ENCODE measurements around the gene NBAS.

DNA sequence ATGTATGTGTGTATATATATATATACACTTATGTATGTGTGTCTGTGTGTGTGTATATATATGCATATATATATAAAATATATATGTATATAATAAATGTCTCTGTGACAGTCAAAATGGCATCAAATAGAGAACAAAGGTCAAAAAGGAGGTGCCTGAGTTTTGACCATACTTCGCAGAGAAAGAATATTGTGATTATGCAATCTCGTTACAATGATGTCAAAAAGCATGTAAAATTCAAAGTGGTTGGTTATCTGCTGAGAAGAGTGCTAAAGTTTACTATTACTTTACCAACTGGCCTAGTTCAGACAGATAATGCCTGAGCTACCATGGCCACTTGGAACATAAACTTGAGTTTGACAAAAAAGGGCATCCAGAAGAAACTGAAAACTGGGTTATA lies 375.0 kb downstream of the NBAS start:
- no peak for TF ChIP-seq POLR2A (IDR thresholded peaks at IDR 0.05; ENCODE audit: low read depth, low read length)
- TF ChIP-seq RAD21 (IDR thresholded peaks at IDR 0.05; ENCODE audit: low read length): no peak
- TF ChIP-seq, protein P1, sequence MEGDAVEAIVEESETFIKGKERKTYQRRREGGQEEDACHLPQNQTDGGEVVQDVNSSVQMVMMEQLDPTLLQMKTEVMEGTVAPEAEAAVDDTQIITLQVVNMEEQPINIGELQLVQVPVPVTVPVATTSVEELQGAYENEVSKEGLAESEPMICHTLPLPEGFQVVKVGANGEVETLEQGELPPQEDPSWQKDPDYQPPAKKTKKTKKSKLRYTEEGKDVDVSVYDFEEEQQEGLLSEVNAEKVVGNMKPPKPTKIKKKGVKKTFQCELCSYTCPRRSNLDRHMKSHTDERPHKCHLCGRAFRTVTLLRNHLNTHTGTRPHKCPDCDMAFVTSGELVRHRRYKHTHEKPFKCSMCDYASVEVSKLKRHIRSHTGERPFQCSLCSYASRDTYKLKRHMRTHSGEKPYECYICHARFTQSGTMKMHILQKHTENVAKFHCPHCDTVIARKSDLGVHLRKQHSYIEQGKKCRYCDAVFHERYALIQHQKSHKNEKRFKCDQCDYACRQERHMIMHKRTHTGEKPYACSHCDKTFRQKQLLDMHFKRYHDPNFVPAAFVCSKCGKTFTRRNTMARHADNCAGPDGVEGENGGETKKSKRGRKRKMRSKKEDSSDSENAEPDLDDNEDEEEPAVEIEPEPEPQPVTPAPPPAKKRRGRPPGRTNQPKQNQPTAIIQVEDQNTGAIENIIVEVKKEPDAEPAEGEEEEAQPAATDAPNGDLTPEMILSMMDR (conservative IDR thresholded peaks at IDR 0.05; ENCODE audit: low read depth, low read length): no peak
- TF ChIP-seq, protein P2, sequence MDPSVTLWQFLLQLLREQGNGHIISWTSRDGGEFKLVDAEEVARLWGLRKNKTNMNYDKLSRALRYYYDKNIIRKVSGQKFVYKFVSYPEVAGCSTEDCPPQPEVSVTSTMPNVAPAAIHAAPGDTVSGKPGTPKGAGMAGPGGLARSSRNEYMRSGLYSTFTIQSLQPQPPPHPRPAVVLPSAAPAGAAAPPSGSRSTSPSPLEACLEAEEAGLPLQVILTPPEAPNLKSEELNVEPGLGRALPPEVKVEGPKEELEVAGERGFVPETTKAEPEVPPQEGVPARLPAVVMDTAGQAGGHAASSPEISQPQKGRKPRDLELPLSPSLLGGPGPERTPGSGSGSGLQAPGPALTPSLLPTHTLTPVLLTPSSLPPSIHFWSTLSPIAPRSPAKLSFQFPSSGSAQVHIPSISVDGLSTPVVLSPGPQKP (IDR thresholded peaks at IDR 0.05; ENCODE audit: borderline replicate concordance, low read depth, low read length): no peak
- TF ChIP-seq SMC3 (IDR thresholded peaks at IDR 0.05; ENCODE audit: low read depth, low read length): no peak
- peak; percentile 56 for TF ChIP-seq CEBPB (IDR thresholded peaks at IDR 0.05; ENCODE audit: low read depth, low read length)
- TF ChIP-seq, protein P3, sequence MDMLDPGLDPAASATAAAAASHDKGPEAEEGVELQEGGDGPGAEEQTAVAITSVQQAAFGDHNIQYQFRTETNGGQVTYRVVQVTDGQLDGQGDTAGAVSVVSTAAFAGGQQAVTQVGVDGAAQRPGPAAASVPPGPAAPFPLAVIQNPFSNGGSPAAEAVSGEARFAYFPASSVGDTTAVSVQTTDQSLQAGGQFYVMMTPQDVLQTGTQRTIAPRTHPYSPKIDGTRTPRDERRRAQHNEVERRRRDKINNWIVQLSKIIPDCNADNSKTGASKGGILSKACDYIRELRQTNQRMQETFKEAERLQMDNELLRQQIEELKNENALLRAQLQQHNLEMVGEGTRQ (IDR thresholded peaks at IDR 0.05; ENCODE audit: low read depth, low read length): no peak

All from IMR-90 (cell line).